DMS153 treated with DMSO at 0.1 percent for 48 hours (cell line): ENCODE results near the gene PIGW.
"Not testable (repeated sequence)": the region's sequence is repeated elsewhere in the genome, so short reads cannot be mapped to it uniquely, and the experiment has no call there.

Experiments
- DNase-seq: peaks from one replicate; lab custom pipeline; 2025; ENCODE audit not compliant: unreplicated experiment; lab: John Stamatoyannopoulos, UW

The PIGW gene

GRCh38 chr17:36508439-36508838 is 26.3 kb upstream of the PIGW start:
- DNase-seq, result not testable (repeated sequence)

DNA sequence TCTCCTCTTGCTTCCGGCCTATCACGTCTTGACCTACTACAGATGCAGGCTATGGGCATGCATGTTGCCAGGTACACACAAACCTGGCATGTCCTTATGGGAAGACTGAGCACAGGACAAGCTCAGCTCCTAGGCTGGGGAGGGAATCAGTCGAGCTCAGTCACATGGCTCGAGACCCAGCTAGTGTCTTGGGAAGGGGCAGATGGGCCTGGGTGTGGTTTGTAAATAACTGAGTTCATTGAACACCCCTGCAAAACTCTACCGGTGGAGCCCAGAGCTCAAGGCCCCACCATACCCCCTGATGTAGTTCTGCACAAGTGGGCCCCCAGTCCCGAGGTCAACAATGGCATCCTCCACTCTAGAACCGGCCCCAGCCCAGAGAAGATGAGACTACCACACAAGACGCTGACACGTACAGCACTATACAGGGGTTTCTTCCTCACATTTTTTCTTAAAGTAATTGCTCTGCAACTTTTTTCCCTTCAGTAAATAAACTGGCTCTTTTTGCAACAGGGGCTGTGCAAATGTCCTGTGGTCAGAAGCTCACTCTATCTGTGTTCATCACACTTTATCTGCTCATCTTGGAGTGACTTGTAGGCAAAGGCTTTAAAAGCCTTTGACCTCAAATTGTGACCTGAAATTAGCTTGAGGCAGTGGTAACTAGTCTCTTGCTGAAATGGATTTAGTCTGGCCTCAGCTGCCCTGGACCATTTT is 25.4 kb upstream of the PIGW start:
- no peak for DNase-seq

- DNase-seq, result no peak
These were observed 24.2 kb upstream of the PIGW start for GRCh38 chr17:36510636-36511035.

GRCh38 chr17:36511216-36511615 is 23.6 kb upstream of the PIGW start:
- no peak for DNase-seq

DNA sequence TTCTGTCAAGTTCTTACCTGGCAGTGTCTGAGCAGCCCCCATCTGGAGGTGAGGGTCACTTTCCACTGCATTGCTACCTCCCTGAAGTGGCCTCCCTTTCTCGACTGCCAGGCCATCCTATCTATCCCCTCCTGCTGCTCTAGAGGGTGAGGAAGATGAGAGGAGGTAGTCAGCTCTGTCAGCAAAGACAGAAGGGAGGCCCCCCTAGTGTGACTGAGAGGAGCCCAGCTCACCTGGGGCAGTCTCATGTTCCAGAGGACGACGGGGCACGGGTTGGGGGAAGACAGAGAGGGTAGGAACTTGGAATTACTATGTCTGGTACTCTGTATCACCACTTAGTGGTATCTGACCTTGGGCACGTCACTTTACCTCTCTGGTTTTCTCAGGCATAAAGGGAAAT is 22.1 kb upstream of the PIGW start:
- DNase-seq, result no peak

- DNase-seq, result no peak
These were observed 19.9 kb upstream of the PIGW start for GRCh38 chr17:36514856-36515255.

DNA sequence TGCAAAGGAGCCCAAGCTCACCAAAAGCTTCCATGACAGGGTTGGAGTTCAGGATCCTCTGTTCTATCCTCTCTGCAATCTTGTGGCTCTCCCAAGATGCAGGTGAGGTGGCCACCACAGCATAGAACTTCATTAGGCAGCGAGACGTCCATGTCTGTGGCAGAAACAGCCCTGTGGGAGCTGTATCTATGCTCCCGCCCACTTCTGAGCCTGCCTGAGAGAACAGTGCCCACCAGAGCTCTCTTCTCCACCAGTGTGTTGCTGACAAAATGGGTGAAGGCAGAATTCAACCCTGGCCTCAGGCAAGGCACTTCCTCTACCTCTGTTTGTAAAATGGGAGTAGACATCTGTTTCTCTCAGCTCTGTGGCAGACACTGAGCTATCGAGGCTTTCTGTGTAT is 18.9 kb upstream of the PIGW start:
- DNase-seq, result no peak

DNA sequence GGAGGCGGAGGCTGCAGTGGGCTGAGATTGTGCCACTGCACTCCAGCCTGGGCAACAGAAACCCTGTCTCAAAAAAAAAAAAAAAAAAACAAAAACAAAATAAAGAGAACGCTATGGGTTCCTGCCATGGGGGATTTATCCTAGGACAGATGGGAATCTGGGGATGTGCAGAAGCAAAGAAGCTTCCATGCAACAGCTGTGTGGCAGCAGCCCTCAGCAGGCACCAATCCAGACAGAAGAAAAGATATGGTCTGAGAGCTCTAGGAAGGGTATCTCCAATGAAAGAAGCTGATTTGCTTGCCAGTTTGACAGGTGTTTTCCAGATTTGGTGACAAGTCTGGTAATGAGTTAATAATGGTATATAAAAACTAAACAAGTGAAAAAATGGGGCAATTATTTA is 11.7 kb upstream of the PIGW start:
- no peak for DNase-seq

DNA sequence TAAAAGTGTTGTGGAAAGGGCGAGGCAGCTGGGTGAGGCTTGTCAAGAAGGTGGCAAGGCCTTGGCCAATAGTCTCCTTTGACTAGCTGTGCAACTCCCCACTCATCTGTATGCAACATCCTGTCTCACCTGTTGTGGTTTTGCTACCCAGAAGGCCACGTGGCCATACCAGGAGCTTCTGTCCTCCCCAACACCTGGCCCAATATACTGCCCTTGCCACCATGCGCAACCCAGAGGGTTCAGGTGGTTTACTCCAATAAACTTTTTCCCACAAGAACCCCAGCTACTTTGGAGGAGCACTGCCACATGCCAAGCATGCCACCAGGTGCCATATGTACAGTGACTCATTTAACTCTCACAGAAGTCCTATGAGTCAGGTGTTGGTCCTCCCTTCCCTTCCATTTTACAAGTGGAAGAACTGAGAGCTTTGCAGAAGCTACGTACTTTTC is 10.3 kb upstream of the PIGW start:
- DNase-seq, result no peak

- no peak for DNase-seq
These were observed 9.7 kb upstream of the PIGW start for GRCh38 chr17:36525113-36525512.

DNA sequence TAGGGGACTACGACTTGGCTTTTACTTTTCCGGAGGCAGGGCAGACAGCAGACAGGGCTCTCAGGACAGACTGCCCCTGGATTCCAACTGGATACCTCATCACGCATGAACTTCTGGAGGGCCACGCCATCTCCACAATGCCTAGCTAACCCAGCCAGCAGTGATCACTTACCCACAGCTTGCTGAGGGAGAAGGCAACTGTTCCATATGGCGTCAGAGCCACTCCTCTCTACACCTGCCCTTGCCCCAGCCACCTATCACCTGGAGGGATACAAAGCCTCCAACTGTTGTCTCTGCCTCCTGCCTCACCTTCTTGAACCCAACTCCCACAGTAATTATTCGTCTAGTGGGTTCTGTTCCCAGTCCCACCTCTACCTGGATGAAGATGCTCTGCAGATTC is 8.9 kb upstream of the PIGW start:
- DNase-seq, result no peak

GRCh38 chr17:36527621-36528250 is 7.1 kb upstream of the PIGW start:
- DNase-seq, result no peak

DNA sequence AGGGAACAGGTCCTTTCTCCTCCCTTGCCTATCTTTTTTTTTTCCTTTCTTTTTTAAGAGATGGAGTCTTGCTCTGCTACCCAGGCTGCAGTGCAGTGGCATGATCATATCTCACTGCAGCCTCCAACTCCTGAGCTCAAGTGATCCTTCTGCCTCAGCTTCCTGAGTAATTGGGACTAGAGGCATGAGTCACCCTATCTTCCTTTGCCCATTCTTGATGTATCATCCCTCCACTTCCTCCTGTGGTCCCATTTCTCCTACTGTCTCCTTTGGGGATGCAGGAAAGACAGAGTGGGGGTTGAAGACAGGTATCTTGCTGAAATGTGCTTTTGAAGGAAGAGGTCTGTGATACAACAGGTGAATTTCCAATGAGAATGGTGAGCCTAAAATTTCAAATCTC is 5.7 kb upstream of the PIGW start:
- no peak for DNase-seq

DNA sequence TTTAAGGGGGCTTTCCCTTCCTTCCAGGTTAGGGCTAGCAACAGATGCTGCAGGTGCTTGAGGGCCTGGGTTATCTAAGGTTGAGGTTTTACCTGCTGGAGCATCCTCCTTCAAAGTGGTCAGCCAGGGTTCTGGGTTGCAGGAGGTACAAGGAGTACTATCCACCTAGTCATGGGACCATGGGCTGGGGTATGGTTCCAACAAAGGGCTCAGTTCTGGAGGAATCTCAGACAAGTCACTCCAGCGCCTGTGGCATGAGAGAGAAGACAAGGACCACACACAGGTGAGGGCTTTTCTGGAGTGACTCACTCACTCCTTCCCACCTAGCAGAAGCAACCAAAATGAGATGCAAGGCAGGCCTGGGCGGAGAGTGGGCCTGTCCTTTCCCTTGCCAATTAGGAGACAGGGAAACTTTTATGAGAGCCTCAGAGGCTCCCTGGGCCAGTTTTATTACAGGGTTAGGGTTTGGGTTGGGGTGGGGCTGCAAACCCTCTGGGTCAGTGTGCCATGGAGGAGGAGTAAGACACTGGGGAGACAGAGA is 2.3 kb upstream of the PIGW start:
- DNase-seq, result no peak

DNA sequence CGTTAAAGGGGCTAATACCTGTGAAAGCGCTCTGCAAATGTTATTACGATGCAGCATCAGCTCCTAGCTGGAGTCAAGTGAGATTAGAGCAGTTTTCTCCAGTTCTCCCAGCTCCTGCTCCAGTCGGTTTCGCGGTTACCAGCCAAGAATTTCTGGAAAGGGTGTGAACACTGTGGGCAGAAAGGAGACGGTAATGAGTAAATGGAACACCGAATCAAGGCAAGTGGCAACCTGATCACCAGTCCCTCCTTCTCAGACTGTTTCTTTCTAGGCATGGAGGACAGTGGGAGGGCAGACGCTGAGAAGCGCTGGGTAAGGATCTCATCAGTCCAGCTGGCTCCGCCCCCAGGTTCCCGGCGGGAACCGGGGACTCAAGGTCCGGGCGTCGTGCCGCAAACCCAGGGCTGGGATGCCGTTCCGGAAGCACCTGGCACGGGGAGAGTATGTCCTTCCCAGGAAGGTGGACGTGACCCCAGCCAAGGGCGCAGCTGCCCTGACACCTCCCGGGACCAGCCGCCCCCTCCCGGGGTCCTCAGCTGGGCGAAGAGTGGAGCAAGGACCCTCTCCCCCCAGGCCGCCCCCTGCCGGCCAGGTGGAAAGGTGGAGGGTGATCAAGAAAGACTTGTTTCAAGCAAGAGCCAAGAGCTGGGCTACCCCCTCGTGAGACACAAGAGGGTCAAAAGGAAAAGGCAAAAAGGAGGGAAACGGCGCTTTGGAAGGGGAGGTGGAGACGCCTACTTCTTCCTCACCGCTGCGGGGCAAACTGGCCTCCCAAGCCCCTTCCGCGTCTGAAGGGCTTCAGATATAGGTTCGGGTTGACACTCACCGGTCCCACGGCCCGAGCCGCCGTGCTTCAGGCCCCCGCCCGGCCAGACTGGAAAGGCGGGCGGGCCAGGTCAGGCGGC is 600 bp upstream of the PIGW start:
- peak; percentile 60 for DNase-seq

DNA sequence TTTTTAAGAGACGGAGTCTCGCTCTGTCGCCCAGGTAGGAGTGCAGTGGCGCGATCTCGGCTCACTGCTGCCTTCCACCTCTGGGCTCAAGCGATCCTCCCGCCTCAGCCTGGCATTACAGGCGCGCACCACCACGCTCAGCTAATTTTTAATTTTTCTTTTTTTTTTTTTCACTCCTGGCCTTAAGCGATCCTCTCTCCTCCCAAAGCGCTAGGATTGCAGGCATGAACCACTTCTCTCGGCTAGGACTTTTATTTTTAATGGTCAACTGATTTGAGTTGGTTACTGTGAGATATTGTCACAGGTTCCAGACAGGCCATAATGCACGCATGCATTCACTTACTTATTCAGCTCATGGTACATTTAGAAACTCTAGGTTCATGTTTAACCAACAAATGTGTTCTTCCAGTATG is 888 bp downstream of the PIGW start:
- DNase-seq, result no peak

GRCh38 chr17:36540696-36541095 is 5.9 kb downstream of the PIGW start:
- DNase-seq, result no peak

DNA sequence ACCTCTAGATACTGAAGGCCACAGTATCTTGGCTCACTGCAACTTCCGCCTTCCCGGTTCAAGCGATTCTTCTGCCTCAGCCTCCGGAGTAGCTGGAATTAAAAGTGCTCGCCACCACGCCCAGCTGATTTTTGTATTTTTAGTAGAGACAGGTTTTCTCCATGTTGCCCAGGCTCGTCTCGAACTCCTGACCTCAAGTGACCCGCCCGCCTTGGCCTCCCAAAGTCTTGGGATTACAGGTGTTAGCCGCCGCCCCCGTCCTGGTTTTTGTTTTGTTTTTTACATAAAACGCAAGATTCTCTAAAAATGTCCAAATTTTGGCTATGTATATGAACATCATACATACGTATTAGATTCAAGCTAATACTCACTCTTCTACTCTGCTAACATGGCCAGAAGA is 8.0 kb downstream of the PIGW start:
- no peak for DNase-seq

- no peak for DNase-seq
These were observed 9.2 kb downstream of the PIGW start for GRCh38 chr17:36544044-36544306.

- peak; percentile 85 for DNase-seq
These were observed 9.7 kb downstream of the PIGW start, which contains the start of gene GGNBP2 for GRCh38 chr17:36544307-36545076. TSS of gene GGNBP2 (plus strand) at chr17:36544919. CDS start at chr17:36545725, 806 bp downstream.

GRCh38 chr17:36545077-36545464 is 10.3 kb downstream of the PIGW start:
- DNase-seq, result no peak
